GM11168 (cell line): ENCODE results near the gene OGFOD3.

Source experiments
- in situ Hi-C: fragments of 300-500 bp; cut with MboI; formaldehyde crosslinking; loops from one replicate; pipeline ENCODE4 v1.12.0; 2022; ENCODE audit warnings: low sequenced_read_pairs; ENCODE audit not compliant: unreplicated experiment

Gene OGFOD3

GRCh38 chr17:82344175-82344907 is 74.0 kb downstream of the OGFOD3 start:
- in situ Hi-C loops: no loop called here

- in situ Hi-C loops: no loop called here
These were observed 74.8 kb downstream of the OGFOD3 start for GRCh38 chr17:82343560-82343959.

GRCh38 chr17:82342361-82343079 is 75.9 kb downstream of the OGFOD3 start:
- in situ Hi-C loops: no loop called here

- in situ Hi-C loops: no loop called here
These were observed 78.5 kb downstream of the OGFOD3 start for GRCh38 chr17:82339634-82340580.
